GM18498 (cell line): ENCODE measurements around the gene RPS6KL1.

ENCODE experiments used
- ATAC-seq: cut with Tn5 transposase; IDR thresholded peaks from one replicate; pipeline ENCODE4 v1.9.1; 2021; ENCODE audit warnings: mild to moderate bottlenecking, moderate library complexity; ENCODE audit not compliant: unreplicated experiment

RPS6KL1 gene

DNA sequence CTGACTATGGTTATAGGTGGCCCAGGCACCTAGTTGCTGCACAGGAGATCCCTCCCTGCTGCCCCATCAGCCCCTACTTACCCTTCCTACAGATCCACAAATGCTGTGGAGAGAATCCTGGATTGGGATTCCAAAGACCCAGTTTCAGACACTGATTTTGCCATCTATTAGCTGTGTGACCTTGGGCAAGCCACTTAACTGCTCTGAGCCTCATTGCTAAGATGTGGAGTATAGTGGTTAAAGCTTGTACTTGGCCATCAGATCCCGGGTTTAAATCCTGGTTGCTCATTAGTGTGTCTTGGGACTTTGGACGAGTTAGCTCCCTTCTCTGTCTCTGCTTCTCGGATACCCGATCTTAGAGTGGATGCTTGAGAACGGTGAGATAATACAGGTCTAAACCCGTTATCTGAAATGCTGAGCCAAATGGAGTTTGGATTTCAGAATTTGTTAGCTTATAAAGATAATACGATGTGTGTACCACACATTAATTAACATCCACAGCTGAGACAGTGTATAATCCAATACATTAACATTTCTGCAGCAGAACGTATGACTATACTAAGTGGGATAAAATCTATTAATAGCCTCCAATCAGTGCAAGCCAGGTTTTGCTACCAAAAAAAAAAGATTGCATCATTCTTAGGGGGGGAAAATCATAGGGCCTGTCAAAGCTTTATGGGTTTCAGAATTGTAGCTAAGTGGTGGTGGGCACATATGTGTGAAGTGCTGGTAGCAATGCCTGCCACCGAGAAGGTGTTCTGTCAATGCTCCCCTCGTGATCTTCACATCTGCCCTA lies 63.1 kb downstream of the RPS6KL1 start:
- ATAC-seq = no peak

DNA sequence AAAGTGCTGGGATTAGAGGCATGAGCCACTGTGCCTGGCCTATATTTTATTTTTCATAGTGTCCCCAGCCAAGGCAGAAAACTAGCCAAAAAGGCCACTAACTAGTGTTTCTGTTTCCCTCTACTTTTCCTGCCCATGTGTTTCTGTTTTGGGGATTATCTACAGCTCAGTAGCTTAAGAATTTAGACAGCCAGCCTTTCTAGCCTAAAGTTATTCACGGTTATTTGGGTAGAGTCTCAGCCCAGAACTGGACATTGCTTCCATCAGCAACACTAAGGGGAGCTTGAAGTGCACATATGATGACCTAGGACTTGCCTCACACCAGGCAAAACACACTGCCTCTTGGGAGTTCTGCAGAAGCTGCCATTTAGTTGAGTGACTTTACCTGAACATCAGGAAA lies 65.0 kb downstream of the RPS6KL1 start:
- ATAC-seq = no peak

DNA sequence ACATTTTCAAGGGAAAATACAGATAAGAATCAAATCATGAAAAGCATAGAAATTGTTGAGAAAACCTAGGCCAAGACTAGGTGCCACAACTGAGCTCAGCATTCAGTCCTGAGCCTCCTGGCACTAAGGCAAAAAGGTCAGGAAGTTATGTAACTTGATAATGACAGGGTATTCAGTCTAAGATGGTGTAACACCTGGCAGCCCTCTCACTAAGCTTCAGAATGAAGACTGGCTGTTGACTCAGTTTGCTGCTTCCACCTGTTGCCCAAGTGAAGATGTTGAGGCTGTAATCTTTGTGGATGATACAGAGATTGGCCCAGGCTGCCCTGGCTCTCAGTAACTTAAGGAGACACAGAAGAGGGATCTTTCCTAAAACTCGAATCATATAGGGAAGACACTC lies 66.7 kb downstream of the RPS6KL1 start:
- no peak for ATAC-seq

DNA sequence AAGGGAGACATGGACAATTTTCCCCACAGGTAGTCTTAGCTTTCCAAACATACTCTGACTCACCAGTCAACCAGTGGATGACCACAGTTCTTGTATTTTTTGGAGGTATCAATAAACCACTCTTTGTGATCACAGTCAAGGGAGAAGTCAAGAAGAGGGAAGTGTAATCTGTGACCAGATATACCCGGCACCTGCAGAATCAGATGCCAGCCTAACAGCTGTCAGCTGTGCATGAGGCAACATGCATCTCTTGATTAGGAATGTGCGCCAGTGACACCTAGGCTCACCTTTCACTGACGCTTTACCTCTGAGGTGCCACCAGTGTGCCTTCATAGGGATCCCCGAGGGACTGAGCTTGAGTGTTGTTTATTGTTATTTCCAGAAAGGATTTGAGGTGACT lies 67.1 kb downstream of the RPS6KL1 start:
- no peak for ATAC-seq

DNA sequence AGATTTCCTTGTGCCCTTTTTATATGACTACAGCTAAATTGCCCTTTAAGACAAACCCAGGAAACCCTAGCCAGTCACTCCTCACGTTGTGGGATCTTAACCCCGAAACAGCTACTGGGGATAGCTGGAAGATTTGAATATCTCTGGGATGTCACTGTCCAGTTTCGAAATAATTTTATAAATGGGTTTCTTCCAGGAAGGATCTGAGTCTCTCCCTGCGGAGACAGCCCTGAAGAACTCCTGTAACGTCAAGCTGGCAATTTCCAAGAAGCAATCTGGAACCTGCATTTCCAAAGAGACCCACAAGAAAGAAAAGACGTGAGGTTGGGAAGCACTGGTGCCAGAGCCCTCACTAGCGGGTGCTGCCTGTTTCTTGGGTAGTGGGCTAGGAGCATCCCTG lies 68.0 kb downstream of the RPS6KL1 start:
- no peak for ATAC-seq
